HG02870 (cell line): ENCODE data around the gene GNB3.

Experiments
- ATAC-seq: cut with Tn5 transposase; IDR thresholded peaks from one replicate; pipeline ENCODE4 v1.9.1; 2021; ENCODE audit warnings: mild to moderate bottlenecking, moderate library complexity; ENCODE audit not compliant: unreplicated experiment

Gene GNB3

DNA sequence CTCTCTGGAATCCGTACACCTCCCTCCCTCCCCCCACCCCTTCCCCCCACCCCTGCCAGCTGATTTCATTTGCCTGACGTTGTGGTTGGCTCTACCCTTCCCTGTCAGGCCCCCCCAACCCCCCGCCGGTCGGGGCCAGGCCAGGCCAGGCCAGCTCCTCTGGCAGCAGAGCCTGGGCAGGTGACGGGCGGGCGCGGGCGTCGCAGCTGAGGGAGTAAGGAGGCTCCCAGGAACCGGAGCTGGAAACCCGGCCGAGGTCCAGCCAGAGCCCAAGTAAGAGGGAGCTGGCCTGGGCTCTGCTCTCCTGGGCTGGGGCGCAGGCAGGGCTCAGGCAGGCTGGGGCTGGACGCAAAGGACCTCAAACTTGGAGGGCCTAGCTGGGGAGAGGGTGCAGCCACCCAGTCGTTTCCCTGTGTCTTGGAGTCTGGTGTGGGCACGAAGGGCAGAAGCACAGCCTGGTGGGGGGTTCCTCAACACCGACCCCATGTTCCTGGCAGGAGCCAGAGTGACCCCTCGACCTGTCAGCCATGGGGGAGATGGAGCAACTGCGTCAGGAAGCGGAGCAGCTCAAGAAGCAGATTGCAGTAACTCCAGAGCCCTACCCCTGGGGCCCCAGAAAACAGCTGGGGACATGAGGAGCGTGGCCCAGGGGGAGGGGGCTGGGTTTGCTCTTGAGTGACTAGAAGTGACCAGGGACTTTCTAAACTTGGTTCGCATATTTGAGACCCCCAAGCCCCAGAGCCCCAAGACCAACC lies at the start of gene GNB3:
TSS of gene GNB3 (plus strand) at position 165 of the 755 bp plus-strand sequence. CDS start at position 528, 363 bp downstream.
- no peak for ATAC-seq

DNA sequence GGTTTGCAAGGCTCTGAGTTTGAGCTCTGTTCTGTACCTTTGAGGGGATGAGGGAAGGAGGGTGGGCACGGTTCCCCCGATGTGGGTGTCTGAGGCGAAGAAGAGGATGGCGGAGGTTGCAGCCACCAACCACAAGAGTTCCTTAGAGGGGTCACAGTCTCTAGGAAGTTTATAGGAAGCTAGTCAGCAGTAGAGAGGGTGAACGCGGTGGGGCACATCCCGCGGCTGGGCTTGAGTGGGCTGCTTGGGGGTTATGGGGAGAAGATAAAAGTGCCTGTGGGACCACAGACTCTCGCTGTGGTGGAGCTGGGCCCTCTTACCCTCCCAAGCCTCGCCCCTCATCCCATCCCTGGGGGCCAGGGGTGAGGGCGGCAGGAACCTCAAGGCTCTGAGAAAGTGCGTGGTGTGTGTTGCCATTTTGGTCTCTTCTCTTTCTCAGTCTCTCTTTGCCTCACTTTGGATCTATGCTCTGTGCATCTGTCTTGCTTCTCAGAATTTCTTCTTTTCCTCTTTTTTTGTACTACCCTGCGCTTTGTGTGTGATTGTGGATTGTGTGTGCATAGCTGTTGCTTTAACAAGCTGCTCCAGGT lies 48.7 kb upstream of the GNB3 start:
- ATAC-seq = no peak

DNA sequence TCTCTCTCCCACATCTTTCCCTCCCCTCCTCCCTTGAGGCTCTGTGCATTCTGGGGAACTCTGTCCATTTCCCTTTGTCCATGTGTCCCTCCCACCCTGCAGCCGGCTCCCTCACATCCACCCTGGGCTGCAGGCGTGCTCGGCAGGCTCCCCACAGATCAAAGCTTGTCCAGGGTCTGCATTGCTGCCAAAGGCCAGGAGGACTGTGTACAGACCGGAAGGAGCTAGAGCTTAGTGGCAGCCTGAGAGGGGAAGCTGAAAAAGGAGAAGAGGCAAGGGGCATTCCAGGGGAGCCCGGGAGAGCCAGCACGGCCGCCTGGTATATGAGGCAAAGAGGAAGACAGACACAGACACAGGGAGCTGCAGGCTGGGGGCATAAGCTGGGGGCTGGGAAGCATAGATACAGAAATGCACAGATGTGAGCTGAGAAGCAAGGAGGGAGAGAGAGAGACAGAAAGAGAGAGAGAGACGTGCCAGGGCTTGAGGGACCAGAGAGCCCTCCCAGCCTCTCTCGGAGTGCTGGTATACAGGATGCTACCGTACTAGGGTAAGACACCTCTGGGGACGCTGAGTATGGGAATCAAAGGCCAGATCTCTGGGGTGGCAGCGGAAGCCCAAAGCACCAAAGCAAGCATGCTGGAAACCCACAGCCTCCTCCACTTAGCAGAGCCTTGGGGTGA lies 48.1 kb upstream of the GNB3 start:
- ATAC-seq = no peak

DNA sequence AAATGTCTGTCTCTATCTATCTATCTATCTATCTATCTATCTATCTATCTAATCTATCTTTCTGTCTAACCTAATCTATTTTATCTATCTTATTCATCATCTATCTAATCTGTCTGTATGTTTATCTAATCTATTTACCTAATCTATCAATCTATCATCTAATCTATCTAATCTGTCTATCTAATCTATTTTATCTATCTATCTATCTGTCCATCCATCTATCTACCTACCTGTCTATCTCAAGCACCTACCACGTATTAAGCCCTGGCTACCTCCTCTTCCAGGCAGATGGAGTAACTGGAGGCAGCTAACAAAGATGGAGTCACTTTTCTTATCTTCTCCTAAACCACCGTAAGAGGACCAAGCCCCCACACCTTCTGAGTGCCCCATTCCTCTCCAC lies 45.6 kb upstream of the GNB3 start:
- no peak for ATAC-seq

DNA sequence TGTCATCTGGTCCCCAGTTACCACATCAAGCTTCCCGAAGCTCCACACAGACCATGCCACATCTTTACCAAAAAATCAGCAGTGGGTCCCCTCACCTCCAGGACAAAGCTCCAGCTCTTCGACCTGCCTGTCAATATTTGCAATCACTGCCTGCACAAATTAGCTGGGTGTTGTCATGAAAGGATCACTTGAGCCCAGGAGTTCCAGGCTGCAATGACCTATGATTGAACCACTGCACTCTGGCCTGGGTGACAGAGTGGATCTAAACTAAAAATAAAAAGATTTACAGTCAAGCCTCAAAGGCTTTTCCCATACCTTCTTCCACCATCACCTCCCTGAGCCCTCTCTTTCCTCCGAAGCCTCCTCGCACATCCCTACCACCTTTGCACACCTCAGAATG lies 44.1 kb upstream of the GNB3 start:
- ATAC-seq = no peak

DNA sequence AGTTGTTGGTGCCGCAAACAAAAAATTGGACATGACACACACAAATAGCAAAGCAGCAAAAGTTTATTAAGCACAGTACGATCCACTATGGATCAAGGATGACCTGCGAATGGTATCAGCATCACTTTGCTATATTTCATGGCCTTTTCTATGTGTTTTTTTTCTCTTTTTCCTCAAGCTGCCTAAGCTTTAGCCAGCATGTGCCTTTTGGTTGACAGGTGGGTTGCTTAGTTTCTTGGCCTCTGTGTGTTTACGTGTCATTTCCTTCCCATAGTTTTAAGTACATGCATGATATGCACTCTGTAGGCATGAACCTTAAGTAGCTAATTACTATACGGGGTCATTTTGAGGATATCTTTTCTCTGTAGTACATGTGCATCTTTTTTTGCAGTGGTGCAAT lies 41.6 kb upstream of the GNB3 start:
- ATAC-seq = no peak

DNA sequence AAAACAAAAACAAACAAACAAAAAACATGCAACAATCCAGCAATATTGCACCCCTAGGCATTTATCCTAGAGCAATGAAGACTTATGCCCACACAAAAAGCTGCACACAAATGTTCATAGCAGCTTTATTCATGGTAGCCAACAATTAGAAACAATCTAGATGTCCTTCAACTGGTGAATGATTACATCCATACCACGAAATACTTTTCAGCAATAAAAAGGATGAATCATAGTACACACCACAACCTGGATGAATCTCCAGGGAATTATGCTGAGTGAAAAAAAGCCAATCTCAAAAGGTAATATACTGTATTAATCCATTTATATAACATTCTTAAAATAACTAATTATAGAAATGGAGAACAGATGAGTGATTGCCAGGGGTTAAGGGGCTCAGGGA lies 33.6 kb upstream of the GNB3 start:
- no peak for ATAC-seq

DNA sequence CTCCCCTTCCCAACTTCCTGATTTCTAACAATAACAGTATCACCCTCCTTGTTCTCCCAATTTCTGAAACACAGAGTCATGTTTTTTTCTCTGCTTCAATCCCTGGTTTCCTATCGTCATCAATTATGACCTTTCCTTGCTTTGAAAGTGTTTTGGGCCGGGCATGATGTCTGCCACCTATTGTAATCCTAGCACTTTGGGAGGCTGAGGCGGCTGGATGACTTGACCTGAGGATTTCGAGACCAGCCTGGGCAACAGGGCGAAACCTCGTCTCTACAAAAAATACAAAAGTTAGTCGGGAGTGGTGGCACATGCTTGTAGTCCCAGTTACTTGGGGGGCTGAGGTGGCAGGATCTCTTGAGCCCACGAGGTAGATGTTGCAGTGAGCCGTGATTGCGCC lies 31.7 kb upstream of the GNB3 start:
- ATAC-seq = no peak

DNA sequence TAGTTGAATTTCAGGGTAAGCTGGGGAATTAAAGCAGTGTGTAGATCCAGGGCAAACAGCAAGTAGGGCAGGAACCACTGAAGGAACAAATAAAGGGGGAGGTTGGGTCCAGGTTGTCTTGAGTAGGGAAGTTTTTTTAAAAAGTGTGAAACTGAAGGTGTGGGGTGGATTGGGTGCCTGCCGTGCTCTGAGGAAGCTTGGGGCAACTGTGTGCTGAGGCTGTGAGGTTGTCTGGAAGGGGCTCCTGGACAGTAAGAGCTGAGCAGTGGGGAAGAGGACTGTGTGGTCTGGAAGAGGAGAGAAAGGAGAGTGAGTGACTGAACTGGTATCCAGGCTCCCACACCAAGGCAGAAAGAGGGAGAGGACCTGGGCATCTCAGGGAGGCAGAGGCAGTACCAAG lies 30.0 kb upstream of the GNB3 start:
- no peak for ATAC-seq

DNA sequence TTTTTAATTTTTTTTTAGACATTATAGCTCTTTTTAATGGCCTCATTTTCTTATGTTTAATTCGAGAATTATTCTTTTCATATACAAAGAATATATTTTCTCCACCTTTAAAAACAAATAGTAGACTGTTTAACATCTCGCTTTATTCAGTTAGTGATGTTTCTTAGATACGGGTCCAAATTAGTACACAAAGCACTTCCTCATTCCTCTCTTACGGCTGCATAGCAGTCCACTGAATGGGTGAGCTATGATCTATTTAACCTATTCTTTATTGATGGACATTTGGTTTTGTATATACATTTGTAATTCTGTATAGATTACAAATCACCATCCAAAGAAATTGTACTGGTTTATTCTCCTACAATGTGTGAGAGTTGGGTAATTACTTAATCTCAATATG lies 27.4 kb upstream of the GNB3 start:
- no peak for ATAC-seq

DNA sequence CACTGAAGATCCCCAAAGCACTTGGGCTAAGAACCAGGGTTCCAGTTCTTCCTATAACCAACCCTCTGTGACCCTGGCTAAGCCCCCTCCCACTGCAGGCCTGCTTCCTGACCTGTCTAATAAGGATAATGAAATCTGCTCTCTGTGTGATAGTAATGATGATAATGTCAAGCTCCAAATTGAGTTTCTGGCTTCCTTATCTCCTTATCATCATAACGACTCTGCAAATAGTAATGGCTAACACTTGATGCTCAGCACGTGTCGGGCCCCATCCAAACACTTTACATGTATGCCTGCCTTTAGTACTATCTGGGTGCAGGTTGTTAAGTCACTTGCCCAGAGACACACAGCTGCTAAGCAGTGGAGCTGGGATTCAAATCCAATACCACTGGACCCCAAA lies 24.1 kb upstream of the GNB3 start:
- no peak for ATAC-seq

DNA sequence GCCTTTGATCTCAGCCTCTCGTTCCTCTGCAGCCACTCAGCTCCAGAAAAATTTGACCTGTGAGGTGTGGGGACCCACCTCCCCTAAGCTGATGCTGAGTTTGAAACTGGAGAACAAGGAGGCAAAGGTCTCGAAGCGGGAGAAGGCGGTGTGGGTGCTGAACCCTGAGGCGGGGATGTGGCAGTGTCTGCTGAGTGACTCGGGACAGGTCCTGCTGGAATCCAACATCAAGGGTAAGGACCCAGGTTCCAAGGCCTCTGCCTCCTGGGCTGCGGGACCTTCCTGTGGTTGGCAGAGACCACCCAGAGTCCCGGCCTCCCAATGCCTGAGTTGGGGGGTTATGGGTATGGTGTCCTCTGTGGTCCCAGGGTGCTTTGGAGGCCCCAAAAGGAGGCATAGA lies 23.6 kb upstream of the GNB3 start:
- ATAC-seq = no peak

DNA sequence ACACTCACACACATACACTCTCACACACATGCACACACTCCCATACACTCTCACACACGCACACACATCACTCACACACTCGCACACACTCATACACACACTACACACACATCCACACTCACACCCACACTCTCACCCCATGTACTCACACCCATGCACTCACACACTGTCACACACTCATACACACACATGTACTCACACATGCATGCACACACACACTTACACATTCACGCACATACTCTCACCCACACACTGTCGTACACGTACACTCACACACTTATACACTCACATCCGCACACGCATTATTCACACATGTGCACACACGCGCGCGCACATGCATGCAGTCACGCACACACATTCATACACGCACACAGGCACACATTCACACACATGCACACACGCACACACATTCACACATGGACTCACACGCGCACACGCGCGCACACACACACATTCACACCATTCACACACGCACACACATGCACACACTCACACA lies 23.0 kb upstream of the GNB3 start:
- ATAC-seq = no peak

DNA sequence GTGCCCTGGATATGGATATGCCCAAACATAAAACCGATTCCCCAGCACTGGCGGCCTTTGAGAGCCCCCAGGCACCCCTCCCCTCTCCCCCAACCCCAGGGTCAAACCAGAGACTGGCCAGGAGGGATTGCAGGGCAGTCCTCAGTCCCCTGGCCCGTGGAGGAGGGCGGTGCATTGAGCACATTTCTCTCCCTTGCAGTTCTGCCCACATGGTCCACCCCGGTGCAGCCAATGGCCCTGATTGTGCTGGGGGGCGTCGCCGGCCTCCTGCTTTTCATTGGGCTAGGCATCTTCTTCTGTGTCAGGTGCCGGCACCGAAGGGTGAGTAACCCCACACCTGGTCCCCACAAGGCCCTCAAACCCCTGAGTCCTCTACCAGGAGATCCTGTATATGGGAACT lies 22.5 kb upstream of the GNB3 start:
- no peak for ATAC-seq

DNA sequence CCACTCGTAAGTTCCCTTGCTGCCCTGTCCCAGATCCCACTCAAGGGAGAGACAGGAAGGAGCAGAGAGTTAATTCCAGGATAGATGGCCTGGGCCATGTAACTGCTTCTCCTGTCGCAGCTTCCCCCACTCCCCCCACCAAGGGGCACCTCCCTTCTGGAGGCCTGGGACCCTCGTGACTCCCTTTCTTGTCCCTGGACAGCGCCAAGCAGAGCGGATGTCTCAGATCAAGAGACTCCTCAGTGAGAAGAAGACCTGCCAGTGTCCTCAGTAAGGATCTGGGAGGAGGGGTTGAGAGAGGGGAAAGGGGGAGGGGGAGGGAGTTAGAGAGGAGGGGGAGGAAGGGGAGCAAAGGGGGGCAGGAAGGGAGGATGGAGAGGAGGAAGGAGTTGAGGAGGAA lies 22.1 kb upstream of the GNB3 start:
- ATAC-seq = no peak

DNA sequence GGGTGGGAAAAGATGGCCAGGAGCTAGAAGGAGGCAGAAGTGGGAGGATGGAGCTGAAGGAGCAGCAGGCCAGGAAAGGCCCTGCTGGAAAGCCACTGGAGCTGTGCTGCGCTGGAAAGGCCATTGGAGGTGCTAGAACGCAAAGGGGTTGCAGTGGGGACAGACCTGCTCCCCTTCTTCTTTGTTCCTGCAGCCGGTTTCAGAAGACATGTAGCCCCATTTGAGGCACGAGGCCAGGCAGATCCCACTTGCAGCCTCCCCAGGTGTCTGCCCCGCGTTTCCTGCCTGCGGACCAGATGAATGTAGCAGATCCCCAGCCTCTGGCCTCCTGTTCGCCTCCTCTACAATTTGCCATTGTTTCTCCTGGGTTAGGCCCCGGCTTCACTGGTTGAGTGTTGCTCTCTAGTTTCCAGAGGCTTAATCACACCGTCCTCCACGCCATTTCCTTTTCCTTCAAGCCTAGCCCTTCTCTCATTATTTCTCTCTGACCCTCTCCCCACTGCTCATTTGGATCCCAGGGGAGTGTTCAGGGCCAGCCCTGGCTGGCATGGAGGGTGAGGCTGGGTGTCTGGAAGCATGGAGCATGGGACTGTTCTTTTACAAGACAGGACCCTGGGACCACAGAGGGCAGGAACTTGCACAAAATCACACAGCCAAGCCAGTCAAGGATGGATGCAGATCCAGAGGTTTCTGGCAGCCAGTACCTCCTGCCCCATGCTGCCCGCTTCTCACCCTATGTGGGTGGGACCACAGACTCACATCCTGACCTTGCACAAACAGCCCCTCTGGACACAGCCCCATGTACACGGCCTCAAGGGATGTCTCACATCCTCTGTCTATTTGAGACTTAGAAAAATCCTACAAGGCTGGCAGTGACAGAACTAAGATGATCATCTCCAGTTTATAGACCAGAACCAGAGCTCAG lies 21.4 kb upstream of the GNB3 start:
- no peak for ATAC-seq

DNA sequence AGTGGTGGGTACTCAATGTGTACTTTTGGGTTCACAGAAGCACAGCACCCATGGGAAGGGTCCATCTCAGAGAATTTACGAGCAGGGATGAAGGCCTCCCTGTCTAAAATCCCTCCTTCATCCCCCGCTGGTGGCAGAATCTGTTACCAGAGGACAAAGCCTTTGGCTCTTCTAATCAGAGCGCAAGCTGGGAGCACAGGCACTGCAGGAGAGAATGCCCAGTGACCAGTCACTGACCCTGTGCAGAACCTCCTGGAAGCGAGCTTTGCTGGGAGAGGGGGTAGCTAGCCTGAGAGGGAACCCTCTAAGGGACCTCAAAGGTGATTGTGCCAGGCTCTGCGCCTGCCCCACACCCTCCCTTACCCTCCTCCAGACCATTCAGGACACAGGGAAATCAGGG lies 20.6 kb upstream of the GNB3 start:
- ATAC-seq = no peak

DNA sequence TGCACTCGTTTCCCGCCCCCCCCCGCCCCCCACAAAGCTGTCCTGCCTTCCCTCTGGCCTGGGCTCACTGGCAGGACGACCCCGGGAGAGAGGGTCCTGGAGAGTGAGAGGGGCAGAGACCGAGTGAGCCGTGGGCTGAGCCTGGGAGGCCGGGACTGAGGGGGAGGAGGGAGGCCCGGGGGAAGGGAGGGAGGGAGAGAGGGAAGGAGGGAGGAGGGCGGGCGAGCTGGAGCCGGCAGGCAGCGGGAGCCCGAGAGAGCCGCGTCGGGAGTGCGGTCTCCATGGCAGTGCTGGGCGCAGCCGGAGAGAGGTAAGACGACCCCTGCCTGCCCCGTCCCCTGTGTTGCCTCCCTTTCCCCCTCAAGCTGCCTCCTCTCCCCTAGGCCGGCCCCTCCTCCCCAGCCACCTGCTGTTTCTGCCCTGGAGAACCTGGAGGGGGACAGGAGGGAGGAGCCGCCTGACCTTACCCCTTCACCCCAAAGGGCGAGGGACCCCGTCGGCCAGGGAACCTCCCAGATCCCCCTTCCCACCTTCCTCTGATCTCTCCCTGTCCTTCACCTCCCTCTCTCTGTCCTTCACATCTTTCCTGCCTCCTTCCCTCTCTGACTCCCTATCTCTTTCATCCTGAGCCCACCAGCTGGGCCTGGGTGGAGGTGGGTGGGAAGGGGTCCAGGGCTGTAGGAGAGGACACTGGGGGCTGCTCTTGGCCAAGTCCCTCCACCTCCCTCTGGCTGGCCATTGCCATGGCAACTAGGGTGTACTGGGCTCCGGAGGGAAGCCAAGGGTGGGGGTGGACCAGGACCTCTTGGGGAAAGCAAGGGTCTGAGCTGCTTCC lies 18.9 kb upstream of the GNB3 start, which contains the start of gene GPR162:
TSS of gene GPR162 (plus strand) at position 231 of the 835 bp plus-strand sequence. CDS start 2,078 bp downstream, outside the sequence.
- no peak for ATAC-seq

DNA sequence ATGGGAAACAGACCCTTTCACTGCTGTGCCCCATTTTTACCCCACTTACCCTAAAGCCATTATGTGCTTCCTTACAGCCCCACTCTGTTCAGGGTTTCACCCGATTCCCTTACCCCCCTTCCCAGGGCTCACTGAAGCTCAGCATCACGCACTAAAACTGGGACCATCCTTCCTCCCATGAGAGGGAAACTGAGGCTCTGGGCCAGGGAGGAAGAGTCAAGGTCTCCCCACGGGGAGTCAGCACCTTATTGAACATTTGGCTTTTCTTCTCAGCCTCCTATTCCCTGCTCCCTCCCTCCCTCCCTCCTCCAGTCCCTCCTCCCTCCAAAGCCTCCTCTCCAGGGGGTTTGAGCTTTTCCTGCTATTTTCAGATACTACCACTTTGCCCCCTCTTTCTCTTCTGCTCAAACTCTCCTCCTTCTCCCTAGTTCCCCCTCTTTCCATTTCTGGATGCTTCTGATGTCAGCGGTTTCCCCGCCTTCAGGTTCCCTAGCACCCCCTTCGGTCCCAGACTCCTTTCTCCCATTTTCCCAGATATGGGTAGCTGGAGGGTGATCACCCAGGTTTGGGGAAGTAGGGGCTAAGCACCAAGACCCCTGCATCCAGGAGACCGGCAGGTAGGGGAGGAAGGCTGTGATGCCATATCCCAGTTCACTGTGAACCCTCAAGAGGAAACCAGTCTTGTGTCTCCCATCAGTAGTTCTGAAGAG lies 18.1 kb upstream of the GNB3 start:
- no peak for ATAC-seq
